GM12892 (cell line): Measurements from ENCODE around the gene SEC14L2.

Source experiments
- POLR2A ChIP-seq: IDR thresholded peaks from 2 replicates; pipeline ENCODE4 v1.6.1; 2011; ENCODE audit warnings: low read depth, low read length, control low read depth
- POLR2AphosphoS5 ChIP-seq: IDR thresholded peaks from 2 replicates; pipeline ENCODE4 v1.6.1; 2011; ENCODE audit warnings: low read depth, low read length, control low read depth
- TAF1 ChIP-seq: IDR thresholded peaks from 2 replicates; pipeline ENCODE4 v1.6.1; 2011; ENCODE audit warnings: low read depth, mild to moderate bottlenecking, control low read depth, low read length, borderline replicate concordance

DNA sequence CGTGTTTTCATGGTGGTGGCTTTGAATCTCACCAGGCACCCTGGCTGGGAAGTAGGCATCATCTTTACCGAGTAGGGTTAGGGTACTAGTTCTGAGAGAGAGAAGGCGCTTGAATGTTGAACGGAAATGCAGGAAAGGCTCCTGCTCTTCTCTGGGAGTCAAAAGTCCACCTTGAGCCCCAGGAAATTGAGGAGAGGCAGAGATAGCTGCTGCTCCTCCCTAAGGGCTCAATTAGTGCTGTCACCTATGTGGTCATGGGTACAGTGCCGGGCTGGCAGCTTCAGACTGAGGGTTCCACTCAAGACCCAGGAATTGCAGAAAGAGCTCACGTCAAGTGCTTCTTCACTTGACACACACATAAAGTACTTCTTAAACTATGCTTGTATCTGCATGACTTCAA, 38.3 kb upstream of the SEC14L2 start:
- TF ChIP-seq POLR2AphosphoS5 (no peak), POLR2A (no peak), TAF1 (no peak)
